Panc1 (cell line): Measurements from ENCODE around the gene TFF3.

Experiments
- POLR2AphosphoS5 ChIP-seq: IDR thresholded peaks from 2 replicates; pipeline ENCODE4 v1.6.1; 2012; ENCODE audit warnings: mild to moderate bottlenecking, low read depth, low read length, moderate library complexity
- SIN3A ChIP-seq: IDR thresholded peaks from 2 replicates; pipeline ENCODE4 v1.6.1; 2012; ENCODE audit warnings: low read depth, mild to moderate bottlenecking, low read length, moderate library complexity, borderline replicate concordance; ENCODE audit not compliant: insufficient read depth
- TF ChIP-seq, protein P1 (sequence below): fragments of 450-650 bp; IDR thresholded peaks from 2 replicates; pipeline ENCODE4 v1.5.1; 2017; ENCODE audit warnings: mild to moderate bottlenecking

GRCh38 chr21:42352441-42353095 is 37.4 kb upstream of the TFF3 start:
- TF ChIP-seq, protein P1, sequence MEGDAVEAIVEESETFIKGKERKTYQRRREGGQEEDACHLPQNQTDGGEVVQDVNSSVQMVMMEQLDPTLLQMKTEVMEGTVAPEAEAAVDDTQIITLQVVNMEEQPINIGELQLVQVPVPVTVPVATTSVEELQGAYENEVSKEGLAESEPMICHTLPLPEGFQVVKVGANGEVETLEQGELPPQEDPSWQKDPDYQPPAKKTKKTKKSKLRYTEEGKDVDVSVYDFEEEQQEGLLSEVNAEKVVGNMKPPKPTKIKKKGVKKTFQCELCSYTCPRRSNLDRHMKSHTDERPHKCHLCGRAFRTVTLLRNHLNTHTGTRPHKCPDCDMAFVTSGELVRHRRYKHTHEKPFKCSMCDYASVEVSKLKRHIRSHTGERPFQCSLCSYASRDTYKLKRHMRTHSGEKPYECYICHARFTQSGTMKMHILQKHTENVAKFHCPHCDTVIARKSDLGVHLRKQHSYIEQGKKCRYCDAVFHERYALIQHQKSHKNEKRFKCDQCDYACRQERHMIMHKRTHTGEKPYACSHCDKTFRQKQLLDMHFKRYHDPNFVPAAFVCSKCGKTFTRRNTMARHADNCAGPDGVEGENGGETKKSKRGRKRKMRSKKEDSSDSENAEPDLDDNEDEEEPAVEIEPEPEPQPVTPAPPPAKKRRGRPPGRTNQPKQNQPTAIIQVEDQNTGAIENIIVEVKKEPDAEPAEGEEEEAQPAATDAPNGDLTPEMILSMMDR, result no peak
- TF ChIP-seq SIN3A (no peak), POLR2AphosphoS5 (no peak)
